Measurements from ENCODE around the gene RHBDL1.

The RHBDL1 gene

DNA sequence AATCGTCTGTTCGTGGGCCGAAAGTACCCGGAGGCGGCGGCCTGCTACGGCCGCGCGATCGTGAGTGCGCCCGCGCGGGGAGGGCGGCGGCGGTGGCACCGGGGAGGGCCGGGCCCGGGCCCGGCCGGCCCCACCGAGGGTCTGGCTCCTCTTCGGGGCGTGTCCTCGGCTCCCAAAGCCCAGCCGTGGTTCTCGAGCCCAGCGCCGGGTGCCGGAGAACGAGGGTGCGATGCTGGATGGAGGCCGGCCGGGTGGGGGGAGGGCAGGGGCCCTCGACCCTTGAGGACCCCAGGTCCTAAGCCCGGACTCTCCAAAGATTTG, 5.1 kb downstream of the RHBDL1 start:
- Histone ChIP-seq H3K27ac (ENCODE audit: low read depth, low read length) (peak overlapping the region; percentile 51), H3K27me3 (ENCODE audit: low read length) (no peaks in the 10 kb centered on the region), H3K79me2 (ENCODE audit: insufficient read depth, low read length) (peaks cover 23% of the 10 kb centered on the region; the same call in 1 of the 2 replicates), H3F3A (ENCODE audit: insufficient read depth) (peaks cover 9% of the 10 kb centered on the region; the same call in 1 of the 2 replicates), H3K36me3 (ENCODE audit: low read length) (no peaks in the 10 kb centered on the region), H3K9me3 (ENCODE audit: insufficient read depth, low read length) (no peaks in the 10 kb centered on the region), H2AFZ (ENCODE audit: low read depth, low read length, severe bottlenecking) (no peak overlapping the region), H3K9ac (ENCODE audit: low read length) (peak overlapping the region; percentile 75), H4K20me1 (ENCODE audit: low read depth, low read length) (no peaks in the 10 kb centered on the region), H3K9me2 (replicated peaks; ENCODE audit: insufficient read depth, low read length) (no peaks in the 10 kb centered on the region), H3K4me3 (ENCODE audit: insufficient read depth, low read length, poor library complexity, severe bottlenecking) (peak overlapping the region; percentile 62), H3K4me2 (ENCODE audit: low read depth, low read length, poor library complexity, severe bottlenecking) (peak overlapping the region; percentile 57)
- no peak for TF ChIP-seq EZH2phosphoT487 (conservative IDR thresholded peaks at IDR 0.05; ENCODE audit: low read length)
- TF ChIP-seq, protein P1, sequence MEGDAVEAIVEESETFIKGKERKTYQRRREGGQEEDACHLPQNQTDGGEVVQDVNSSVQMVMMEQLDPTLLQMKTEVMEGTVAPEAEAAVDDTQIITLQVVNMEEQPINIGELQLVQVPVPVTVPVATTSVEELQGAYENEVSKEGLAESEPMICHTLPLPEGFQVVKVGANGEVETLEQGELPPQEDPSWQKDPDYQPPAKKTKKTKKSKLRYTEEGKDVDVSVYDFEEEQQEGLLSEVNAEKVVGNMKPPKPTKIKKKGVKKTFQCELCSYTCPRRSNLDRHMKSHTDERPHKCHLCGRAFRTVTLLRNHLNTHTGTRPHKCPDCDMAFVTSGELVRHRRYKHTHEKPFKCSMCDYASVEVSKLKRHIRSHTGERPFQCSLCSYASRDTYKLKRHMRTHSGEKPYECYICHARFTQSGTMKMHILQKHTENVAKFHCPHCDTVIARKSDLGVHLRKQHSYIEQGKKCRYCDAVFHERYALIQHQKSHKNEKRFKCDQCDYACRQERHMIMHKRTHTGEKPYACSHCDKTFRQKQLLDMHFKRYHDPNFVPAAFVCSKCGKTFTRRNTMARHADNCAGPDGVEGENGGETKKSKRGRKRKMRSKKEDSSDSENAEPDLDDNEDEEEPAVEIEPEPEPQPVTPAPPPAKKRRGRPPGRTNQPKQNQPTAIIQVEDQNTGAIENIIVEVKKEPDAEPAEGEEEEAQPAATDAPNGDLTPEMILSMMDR (IDR thresholded peaks at IDR 0.05; ENCODE audit: insufficient read depth, low read length, poor library complexity, severe bottlenecking) = no peak

DNA sequence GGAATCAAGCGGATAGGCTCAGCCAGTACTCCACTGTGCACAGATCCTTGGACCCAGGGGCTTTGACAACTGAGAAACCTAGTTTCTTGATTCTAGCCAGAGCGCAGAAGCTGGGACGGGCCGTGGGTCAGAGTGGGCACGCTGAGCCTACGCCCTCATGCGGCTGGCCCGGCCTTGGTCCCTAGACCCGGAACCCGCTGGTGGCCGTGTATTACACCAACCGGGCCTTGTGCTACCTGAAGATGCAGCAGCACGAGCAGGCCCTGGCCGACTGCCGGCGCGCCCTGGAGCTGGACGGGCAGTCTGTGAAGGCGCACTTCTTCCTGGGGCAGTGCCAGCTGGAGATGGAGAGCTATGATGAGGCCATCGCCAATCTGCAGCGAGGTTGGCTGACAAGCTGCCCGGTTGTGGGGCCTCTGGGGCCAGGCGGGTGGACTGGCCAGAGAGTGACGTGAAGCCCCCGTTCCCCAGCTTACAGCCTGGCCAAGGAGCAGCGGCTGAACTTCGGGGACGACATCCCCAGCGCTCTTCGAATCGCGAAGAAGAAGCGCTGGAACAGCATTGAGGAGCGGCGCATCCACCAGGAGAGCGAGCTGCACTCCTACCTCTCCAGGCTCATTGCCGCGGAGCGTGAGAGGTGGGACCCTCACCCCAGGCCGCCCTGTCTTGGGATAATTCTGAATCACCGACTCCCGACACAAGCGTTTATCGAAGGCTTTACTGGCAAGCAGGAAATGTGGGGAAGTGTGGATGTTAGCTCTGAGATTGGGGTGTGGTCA, 5.7 kb downstream of the RHBDL1 start:
- Histone ChIP-seq H3K9me2 (replicated peaks; ENCODE audit: insufficient read depth, low read length) (no peaks in the 10 kb centered on the region), H3F3A (ENCODE audit: insufficient read depth) (peaks cover 9% of the 10 kb centered on the region; the same call in 1 of the 2 replicates), H3K4me2 (ENCODE audit: low read depth, low read length, poor library complexity, severe bottlenecking) (peak overlapping the region; percentile 57), H3K36me3 (ENCODE audit: low read length) (no peaks in the 10 kb centered on the region), H3K27ac (ENCODE audit: low read depth, low read length) (peak overlapping the region; percentile 51), H3K9me3 (ENCODE audit: insufficient read depth, low read length) (no peaks in the 10 kb centered on the region), H3K4me3 (ENCODE audit: insufficient read depth, low read length, poor library complexity, severe bottlenecking) (peak overlapping the region; percentile 62), H3K79me2 (ENCODE audit: insufficient read depth, low read length) (peaks cover 23% of the 10 kb centered on the region; the same call in 1 of the 2 replicates), H4K20me1 (ENCODE audit: low read depth, low read length) (no peaks in the 10 kb centered on the region), H3K27me3 (ENCODE audit: low read length) (no peaks in the 10 kb centered on the region), H2AFZ (ENCODE audit: low read depth, low read length, severe bottlenecking) (no peak overlapping the region), H3K9ac (ENCODE audit: low read length) (peak overlapping the region; percentile 75)
- TF ChIP-seq EZH2phosphoT487 (conservative IDR thresholded peaks at IDR 0.05; ENCODE audit: low read length) = no peak
- TF ChIP-seq, protein P1 (IDR thresholded peaks at IDR 0.05; ENCODE audit: insufficient read depth, low read length, poor library complexity, severe bottlenecking) = peak; percentile 10

DNA sequence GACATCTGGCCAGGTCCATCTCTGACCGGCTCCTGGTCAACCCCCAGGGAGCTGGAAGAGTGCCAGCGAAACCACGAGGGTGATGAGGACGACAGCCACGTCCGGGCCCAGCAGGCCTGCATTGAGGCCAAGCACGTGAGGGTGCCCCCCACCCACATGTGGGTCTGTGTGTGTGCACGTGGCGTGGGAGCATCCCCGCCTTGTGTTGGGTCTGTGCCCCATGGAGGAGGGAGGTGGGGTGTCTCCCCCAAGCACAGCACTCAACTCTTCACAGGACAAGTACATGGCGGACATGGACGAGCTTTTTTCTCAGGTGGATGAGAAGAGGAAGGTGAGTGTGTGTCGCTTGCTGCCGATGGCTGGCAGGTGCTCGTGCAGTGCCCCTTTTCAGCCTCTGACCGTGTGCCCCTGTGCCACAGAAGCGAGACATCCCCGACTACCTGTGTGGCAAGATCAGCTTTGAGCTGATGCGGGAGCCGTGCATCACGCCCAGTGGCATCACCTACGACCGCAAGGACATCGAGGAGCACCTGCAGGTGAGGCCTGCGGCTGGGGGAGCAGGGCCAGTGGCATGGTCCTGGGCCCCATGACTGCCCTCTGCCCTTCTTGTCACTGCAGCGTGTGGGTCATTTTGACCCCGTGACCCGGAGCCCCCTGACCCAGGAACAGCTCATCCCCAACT, 6.4 kb downstream of the RHBDL1 start:
- Histone ChIP-seq H3K9me3 (ENCODE audit: insufficient read depth, low read length) (no peaks in the 10 kb centered on the region), H3K79me2 (ENCODE audit: insufficient read depth, low read length) (peaks cover 23% of the 10 kb centered on the region; the same call in 1 of the 2 replicates), H3K36me3 (ENCODE audit: low read length) (no peaks in the 10 kb centered on the region), H3F3A (ENCODE audit: insufficient read depth) (peaks cover 9% of the 10 kb centered on the region; the same call in 1 of the 2 replicates), H4K20me1 (ENCODE audit: low read depth, low read length) (no peaks in the 10 kb centered on the region), H3K4me3 (ENCODE audit: insufficient read depth, low read length, poor library complexity, severe bottlenecking) (peak overlapping the region; percentile 62), H3K9me2 (replicated peaks; ENCODE audit: insufficient read depth, low read length) (no peaks in the 10 kb centered on the region), H3K27me3 (ENCODE audit: low read length) (no peaks in the 10 kb centered on the region), H3K27ac (ENCODE audit: low read depth, low read length) (no peak overlapping the region), H3K9ac (ENCODE audit: low read length) (peak overlapping the region; percentile 75; the same call in 1 of the 2 replicates), H2AFZ (ENCODE audit: low read depth, low read length, severe bottlenecking) (no peak overlapping the region), H3K4me2 (ENCODE audit: low read depth, low read length, poor library complexity, severe bottlenecking) (peak overlapping the region; percentile 57)
- no peak for TF ChIP-seq EZH2phosphoT487 (conservative IDR thresholded peaks at IDR 0.05; ENCODE audit: low read length)
- TF ChIP-seq, protein P1 (IDR thresholded peaks at IDR 0.05; ENCODE audit: insufficient read depth, low read length, poor library complexity, severe bottlenecking) = no peak

All from SU-DHL-6 (cell line).